PC-9 (cell line): Measurements from ENCODE around the gene GOLGA5. TPM values are rescaled to one million over a fixed set of nuclear protein-coding genes. Genes with fewer than 3 reads are reported as not detected.

Experiments used
- BruUV-seq: library from RNA; stranded (reverse); fragments of 400-500 nt; replicated peaks from 2 replicates; lab custom pipeline; 2021; lab: Mats Ljungman, UMichigan
- CTCF ChIA-PET: fragments of 300-600 bp; sonication (Branson Sonifier 250); formaldehyde crosslinking; loops from one replicate; lab custom pipeline; 2022; ENCODE audit warnings: antibody characterized with exemption; lab: Charles Lee
- POLR2A ChIA-PET: fragments of 300-600 bp; sonication (Branson Sonifier 250); formaldehyde crosslinking; loops from one replicate; lab custom pipeline; 2022; ENCODE audit warnings: antibody characterized with exemption; ENCODE audit not compliant: unreplicated experiment; lab: Charles Lee
- DNase-seq, 2 experiments: peaks; one replicate each; pipeline versions ENCODE4 v3.0.0 to v3.0.0-alpha.2; 2015 to 2022; ENCODE audit warnings: mixed read lengths in 1 of 2
- H2AFZ ChIP-seq: fragments of 200-600 bp; sonication (generic); 2 replicates; pipeline ENCODE4 v1.8.1; 2017; ENCODE audit warnings: antibody characterized with exemption
- H3F3A ChIP-seq: fragments of 200-600 bp; sonication (generic); 2 replicates; pipeline ENCODE4 v1.8.1; 2017; ENCODE audit warnings: antibody characterized with exemption, mild to moderate bottlenecking, low read depth; ENCODE audit not compliant: insufficient read depth
- H3K27ac ChIP-seq: fragments of 200-600 bp; sonication (generic); 2 replicates; pipeline ENCODE4 v1.6.1; 2016; ENCODE audit warnings: mixed run types
- H3K27me3 ChIP-seq: fragments of 200-600 bp; sonication (generic); 2 replicates; pipeline ENCODE4 v1.6.1; 2016; ENCODE audit warnings: low read depth, mixed run types; ENCODE audit not compliant: insufficient read depth
- H3K36me3 ChIP-seq: fragments of 200-600 bp; sonication (generic); 2 replicates; pipeline ENCODE4 v1.6.1; 2016; ENCODE audit warnings: low read depth, mixed run types
- H3K4me1 ChIP-seq: fragments of 200-600 bp; sonication (generic); replicated peaks from 2 replicates; pipeline ENCODE4 v1.6.1; 2016; ENCODE audit warnings: mixed run types; ENCODE audit not compliant: insufficient read depth
- H3K4me2 ChIP-seq: fragments of 200-600 bp; sonication (generic); 2 replicates; pipeline ENCODE4 v1.6.1; 2017; ENCODE audit warnings: mixed run types
- H3K4me3 ChIP-seq: fragments of 200-600 bp; sonication (generic); 2 replicates; pipeline ENCODE4 v1.6.1; 2016; ENCODE audit warnings: mixed run types
- H3K79me2 ChIP-seq: fragments of 200-600 bp; sonication (generic); 2 replicates; pipeline ENCODE4 v1.6.1; 2017; ENCODE audit warnings: low read depth, mixed run types
- H3K9me2 ChIP-seq: fragments of 200-600 bp; sonication (generic); 2 replicates; pipeline ENCODE4 v1.8.1; 2017; ENCODE audit warnings: mild to moderate bottlenecking; ENCODE audit not compliant: insufficient read depth
- H3K9me3 ChIP-seq: fragments of 200-600 bp; sonication (generic); 2 replicates; pipeline ENCODE4 v1.8.1; 2016; ENCODE audit warnings: low read depth; ENCODE audit not compliant: insufficient read depth
- H4K20me1 ChIP-seq: fragments of 200-600 bp; sonication (generic); 2 replicates; pipeline ENCODE4 v1.8.1; 2017; ENCODE audit not compliant: insufficient read depth
- EZH2 ChIP-seq: fragments of 200-600 bp; sonication (generic); IDR thresholded peaks from 2 replicates; pipeline ENCODE4 v1.8.0; 2017; ENCODE audit warnings: antibody characterized with exemption, low read depth
- intact Hi-C: fragments of 100-400 bp; cut with micrococcal nuclease; formaldehyde crosslinking; loops from one replicate; pipeline ENCODE4 v1.10.0; 2022; ENCODE audit not compliant: unreplicated experiment
- total RNA-seq: library from RNA; stranded (reverse); gene quantifications from 2 replicates; pipeline ENCODE4 v1.2.3, GENCODE V29; 2021
- TF ChIP-seq, protein P1 (sequence below): fragments of 200-600 bp; sonication (generic); conservative IDR thresholded peaks from 2 replicates; pipeline ENCODE4 v1.6.1; 2017; ENCODE audit warnings: mixed run types, antibody characterized with exemption, mild to moderate bottlenecking, moderate library complexity

GOLGA5 gene
- total RNA-seq, 1 experiment from 2014 or later = 22.6 TPM

DNA sequence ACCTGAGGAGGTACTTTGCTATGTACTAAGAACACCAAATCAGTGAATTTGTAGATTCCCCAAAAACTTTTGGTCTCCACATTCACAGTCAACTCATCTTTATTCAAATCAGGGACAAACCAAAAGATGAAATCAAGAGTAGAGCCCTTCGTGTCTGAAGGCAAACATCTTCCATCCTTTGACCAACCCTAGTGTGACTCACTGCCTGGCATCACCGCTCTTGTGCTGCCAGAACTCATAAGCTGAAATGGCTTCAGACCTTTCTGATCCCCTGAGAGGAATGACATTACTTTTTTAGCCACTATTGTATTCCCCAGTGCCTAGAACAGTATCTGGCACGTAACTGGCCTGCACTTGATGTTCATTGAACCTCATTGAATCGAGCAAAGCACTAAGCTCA is 50.1 kb downstream of the GOLGA5 start:
- CTCF ChIA-PET = no interaction called here
- Histone ChIP-seq H4K20me1 (no peaks in the 10 kb centered on the region), H3K79me2 (no peaks in the 10 kb centered on the region), H3F3A (no peaks in the 10 kb centered on the region; the same call in 1 of the 2 replicates), H3K4me2 (no peak overlapping the region), H2AFZ (no peak overlapping the region), H3K9me3 (no peaks in the 10 kb centered on the region), H3K27ac (no peak overlapping the region), H3K4me1 (no peaks in the 10 kb centered on the region), H3K36me3 (no peaks in the 10 kb centered on the region), H3K4me3 (no peak overlapping the region), H3K9me2 (no peaks in the 10 kb centered on the region), H3K27me3 (no peaks in the 10 kb centered on the region)
- BruUV-seq = no TSS peak
- POLR2A ChIA-PET = no interaction called here
- TF ChIP-seq, protein P1, sequence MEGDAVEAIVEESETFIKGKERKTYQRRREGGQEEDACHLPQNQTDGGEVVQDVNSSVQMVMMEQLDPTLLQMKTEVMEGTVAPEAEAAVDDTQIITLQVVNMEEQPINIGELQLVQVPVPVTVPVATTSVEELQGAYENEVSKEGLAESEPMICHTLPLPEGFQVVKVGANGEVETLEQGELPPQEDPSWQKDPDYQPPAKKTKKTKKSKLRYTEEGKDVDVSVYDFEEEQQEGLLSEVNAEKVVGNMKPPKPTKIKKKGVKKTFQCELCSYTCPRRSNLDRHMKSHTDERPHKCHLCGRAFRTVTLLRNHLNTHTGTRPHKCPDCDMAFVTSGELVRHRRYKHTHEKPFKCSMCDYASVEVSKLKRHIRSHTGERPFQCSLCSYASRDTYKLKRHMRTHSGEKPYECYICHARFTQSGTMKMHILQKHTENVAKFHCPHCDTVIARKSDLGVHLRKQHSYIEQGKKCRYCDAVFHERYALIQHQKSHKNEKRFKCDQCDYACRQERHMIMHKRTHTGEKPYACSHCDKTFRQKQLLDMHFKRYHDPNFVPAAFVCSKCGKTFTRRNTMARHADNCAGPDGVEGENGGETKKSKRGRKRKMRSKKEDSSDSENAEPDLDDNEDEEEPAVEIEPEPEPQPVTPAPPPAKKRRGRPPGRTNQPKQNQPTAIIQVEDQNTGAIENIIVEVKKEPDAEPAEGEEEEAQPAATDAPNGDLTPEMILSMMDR = no peak
- TF ChIP-seq EZH2 = no peak
- no peak for DNase-seq
- intact Hi-C loops = no loop called here

DNA sequence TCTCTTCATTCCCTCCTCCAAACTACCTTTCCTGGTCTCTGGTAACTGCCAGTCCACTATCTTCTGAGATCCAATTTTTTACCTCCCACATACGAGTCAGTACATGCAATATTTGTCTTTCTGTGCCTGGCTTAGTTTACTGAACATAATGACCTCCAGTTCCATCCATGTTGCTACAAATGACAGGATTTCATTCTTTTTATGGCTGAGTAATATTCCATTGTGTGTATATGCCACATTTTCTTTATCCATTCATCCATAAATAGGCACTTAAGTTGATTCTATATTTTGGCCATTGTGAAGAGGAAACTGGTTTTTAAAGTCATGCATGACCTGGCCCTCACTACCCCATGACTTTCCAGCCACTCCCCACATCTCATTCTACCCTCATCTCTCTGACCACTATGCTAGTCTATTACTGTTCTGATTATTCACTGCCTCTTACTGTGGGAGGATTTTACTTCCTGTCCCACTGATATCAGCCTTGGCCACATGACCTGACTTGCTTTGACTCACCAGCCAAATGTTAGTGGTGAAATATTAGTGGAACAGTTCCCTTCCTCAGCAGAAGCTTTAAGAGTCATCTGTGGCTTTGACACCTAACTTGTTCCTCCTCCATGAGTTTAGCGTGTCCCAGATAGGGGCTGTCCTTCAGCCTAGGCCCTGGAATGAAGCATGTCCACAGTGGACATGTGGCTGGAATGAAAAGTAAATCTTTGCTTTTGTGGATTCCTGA is 52.2 kb downstream of the GOLGA5 start:
- POLR2A ChIA-PET = no interaction called here
- no peak for TF ChIP-seq EZH2
- TF ChIP-seq, protein P1 = no peak
- intact Hi-C loops = no loop called here
- H3F3A ChIP-seq = no peaks in the 10 kb centered on the region; the same call in 1 of the 2 replicates
- H3K4me2 ChIP-seq = no peak overlapping the region
- H3K79me2 ChIP-seq = no peaks in the 10 kb centered on the region
- H3K4me3 ChIP-seq = no peak overlapping the region
- CTCF ChIA-PET = no interaction called here
- no peaks in the 10 kb centered on the region for H4K20me1 ChIP-seq
- H3K9me3 ChIP-seq = no peaks in the 10 kb centered on the region
- no peak for DNase-seq
- H3K9me2 ChIP-seq = no peaks in the 10 kb centered on the region
- no peak overlapping the region for H2AFZ ChIP-seq
- H3K4me1 ChIP-seq = no peaks in the 10 kb centered on the region
- H3K27ac ChIP-seq = no peak overlapping the region
- no peaks in the 10 kb centered on the region for H3K36me3 ChIP-seq
- no peaks in the 10 kb centered on the region for H3K27me3 ChIP-seq
- BruUV-seq = no TSS peak

- H3K4me2 ChIP-seq = no peak overlapping the region
- POLR2A ChIA-PET = no interaction called here
- no peak overlapping the region for H2AFZ ChIP-seq
- H3K79me2 ChIP-seq = no peaks in the 10 kb centered on the region
- H3K27ac ChIP-seq = no peak overlapping the region
- no peaks in the 10 kb centered on the region for H4K20me1 ChIP-seq
- no peaks in the 10 kb centered on the region for H3K9me2 ChIP-seq
- H3K27me3 ChIP-seq = no peaks in the 10 kb centered on the region
- BruUV-seq = no TSS peak
- no peak for TF ChIP-seq EZH2
- H3K36me3 ChIP-seq = no peaks in the 10 kb centered on the region
- no peaks in the 10 kb centered on the region; the same call in 1 of the 2 replicates for H3F3A ChIP-seq
- H3K4me3 ChIP-seq = no peak overlapping the region
- DNase-seq = no peak
- no peaks in the 10 kb centered on the region for H3K9me3 ChIP-seq
- CTCF ChIA-PET = no interaction called here
- intact Hi-C loops = no loop called here
- no peaks in the 10 kb centered on the region for H3K4me1 ChIP-seq
Measured at GRCh38 chr14:92847278-92847677, 53.2 kb downstream of the GOLGA5 start.
